Dendritic cell treated with granulocyte-macrophage colony-stimulating factor and Interleukin-4, amounts not matched to agents 40 ng/mL and 50 ng/mL, for 4 days (primary cell): Measurements from ENCODE around the gene TSSK2.
"Not testable (repeated sequence)": the region's sequence is repeated elsewhere in the genome, so short reads cannot be mapped to it uniquely, and the experiment has no call there.

ENCODE experiments used
- H3K27ac Mint-ChIP-seq: one replicate; pipeline ENCODE4 v1.8.0; 2022; ENCODE audit warnings: mild to moderate bottlenecking, mixed read lengths
- H3K27me3 Mint-ChIP-seq: one replicate; pipeline ENCODE4 v1.8.0; 2022; ENCODE audit warnings: mild to moderate bottlenecking, mixed read lengths
- H3K36me3 Mint-ChIP-seq: one replicate; pipeline ENCODE4 v1.8.0; 2022; ENCODE audit warnings: low read depth, mixed read lengths
- H3K4me1 Mint-ChIP-seq: one replicate; pipeline ENCODE4 v1.8.0; 2022; ENCODE audit warnings: low read depth, mixed read lengths
- H3K4me3 Mint-ChIP-seq: one replicate; pipeline ENCODE4 v1.8.0; 2022; ENCODE audit warnings: mild to moderate bottlenecking, moderate library complexity, mixed read lengths
- H3K9me3 Mint-ChIP-seq: one replicate; pipeline ENCODE4 v1.8.0; 2022; ENCODE audit warnings: mixed read lengths
- intact Hi-C: fragments of 100-400 bp; cut with micrococcal nuclease; formaldehyde crosslinking; loops from one replicate; pipeline ENCODE4 v1.15.0; 2022

TSSK2 gene

DNA sequence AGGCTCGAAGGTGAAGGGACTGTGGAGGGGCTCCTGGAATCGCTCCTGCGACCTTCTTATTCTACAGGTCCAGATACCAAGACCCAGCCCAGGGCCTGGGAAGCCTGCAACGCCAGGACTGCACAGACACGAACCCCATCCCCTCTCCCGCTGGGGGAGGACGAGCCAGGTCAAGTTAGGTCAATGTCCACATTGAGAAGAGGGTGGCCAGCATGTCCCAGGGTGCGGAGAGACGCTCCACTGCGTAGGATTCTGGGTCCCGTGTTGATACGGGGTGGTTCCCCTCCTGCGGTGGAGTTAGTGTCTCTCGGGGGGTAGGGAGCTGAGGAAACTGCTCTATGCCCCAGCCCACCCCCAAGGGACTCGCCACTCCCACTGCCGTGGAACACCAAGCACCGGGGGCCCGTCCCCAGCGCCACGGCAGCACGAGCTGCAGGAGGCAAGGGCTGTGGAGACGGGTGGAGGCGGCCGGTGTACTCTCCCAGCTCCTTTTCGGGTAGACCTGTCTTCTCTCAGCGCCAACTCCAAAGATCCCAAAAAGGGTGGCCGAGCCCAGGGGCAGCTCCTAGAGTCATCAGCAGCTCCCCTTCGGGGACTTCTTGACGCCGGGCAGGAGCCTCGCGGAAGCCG, 17.4 kb downstream of the TSSK2 start:
- H3K4me3 Mint-ChIP-seq, result no peak overlapping the region
- H3K36me3 Mint-ChIP-seq, result peaks cover 10% of the 10 kb centered on the region
- H3K4me1 Mint-ChIP-seq, result peaks cover 14% of the 10 kb centered on the region
- no peak overlapping the region for H3K27ac Mint-ChIP-seq
- intact Hi-C loops, result loop anchor here (10.0 kb wide), 2 partner anchors 326 to 566 kb away; partner anchors contain the start of genes CDC45, SEPTIN5 and UFD1
- H3K9me3 Mint-ChIP-seq, result no peaks in the 10 kb centered on the region
- H3K27me3 Mint-ChIP-seq, result peaks cover 68% of the 10 kb centered on the region

- intact Hi-C loops, result loop anchor here (10.0 kb wide), 2 partner anchors 326 to 566 kb away; partner anchors contain the start of genes CDC45, SEPTIN5 and UFD1
- no peak overlapping the region for H3K4me3 Mint-ChIP-seq
- H3K9me3 Mint-ChIP-seq, result no peaks in the 10 kb centered on the region
- no peak overlapping the region for H3K27ac Mint-ChIP-seq
- H3K4me1 Mint-ChIP-seq, result peaks cover 7% of the 10 kb centered on the region
- H3K27me3 Mint-ChIP-seq, result peaks cover 73% of the 10 kb centered on the region
- peaks cover 5% of the 10 kb centered on the region for H3K36me3 Mint-ChIP-seq
Observed at GRCh38 chr22:19149047-19149883, 18.2 kb downstream of the TSSK2 start.

DNA sequence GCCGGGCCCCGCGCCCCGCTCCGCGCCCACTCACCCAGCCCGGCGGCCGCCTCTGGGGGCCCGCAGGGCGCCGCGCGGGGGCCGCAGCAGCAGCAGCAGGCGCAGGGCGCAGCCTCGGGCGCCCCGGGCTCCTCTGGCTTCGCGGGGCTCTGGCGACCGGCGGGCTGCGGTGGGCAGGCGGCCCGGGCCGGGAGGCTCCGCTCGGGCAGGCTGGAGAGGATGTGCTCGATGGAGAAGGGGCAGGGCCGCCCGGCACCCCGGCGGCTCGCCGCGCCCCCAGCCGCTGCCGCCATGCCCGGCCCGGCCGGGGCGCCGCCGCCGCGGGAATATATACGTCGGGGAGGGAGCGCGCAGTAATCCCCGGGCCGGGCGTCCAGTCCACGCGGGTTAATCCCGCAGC, 18.9 kb downstream of the TSSK2 start, which contains the start of gene GSC2:
Gene GSC2, minus strand, starts transcription at position 302 of the 400 bp plus-strand sequence. Its CDS starts 9 bp downstream, at position 293.
- Mint-ChIP-seq H3K27ac (no peak within 1 kb of the TSS), H3K4me1 (peaks cover 4% of the 10 kb centered on the region), H3K27me3 (peaks cover 77% of the 10 kb centered on the region), H3K36me3 (no peaks in the 10 kb centered on the region), H3K9me3 (no peaks in the 10 kb centered on the region), H3K4me3 (no peak within 1 kb of the TSS)
- intact Hi-C loops, result loop anchor here (10.0 kb wide), 2 partner anchors 325 to 565 kb away; partner anchors contain the start of genes CDC45, SEPTIN5 and UFD1

DNA sequence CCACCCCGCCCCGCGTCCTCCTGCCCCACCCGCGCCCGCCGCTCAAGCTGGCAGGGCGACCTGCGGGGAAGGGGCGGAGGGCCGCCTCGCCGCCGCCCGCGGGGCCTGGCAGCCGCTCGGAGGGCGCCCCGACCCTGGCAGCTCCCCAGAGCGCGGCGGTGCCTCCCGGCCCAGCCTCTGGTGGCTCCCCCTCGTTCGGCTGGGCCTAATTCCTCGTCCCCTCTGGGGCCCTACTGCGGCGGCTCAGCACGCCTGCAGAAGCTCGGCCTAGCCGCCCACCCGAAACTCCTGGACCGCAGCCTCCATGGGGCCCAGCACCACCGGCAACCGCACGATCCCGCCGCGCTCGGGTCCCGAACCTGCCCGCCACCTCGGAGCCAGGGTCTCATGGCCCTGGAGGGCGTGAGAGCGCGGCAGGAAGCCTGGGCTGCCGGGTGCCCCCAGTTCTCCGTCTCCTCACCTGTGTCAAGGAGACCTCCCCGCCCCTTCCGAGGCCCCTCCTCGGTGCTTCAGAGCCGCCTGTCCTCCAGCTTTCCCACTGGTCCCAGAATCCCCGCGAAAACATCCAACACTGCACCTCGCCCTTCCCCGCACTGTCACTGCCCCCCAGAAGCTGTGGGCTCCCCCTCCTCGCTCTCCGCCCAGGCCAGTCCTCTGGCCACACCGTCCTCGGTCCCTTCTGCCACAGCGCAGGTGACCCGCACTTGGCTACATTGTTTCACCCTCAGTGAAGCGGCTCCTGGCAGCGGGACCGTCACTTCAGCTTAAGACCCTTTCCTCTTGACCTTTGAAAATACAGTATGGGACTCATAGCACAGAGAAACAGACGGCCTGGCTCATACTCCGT, 19.6 kb downstream of the TSSK2 start:
- Mint-ChIP-seq H3K27me3 (peaks cover 77% of the 10 kb centered on the region), H3K36me3 (no peaks in the 10 kb centered on the region), H3K27ac (no peak overlapping the region), H3K4me3 (no peak overlapping the region), H3K4me1 (peaks cover 4% of the 10 kb centered on the region), H3K9me3 (no peaks in the 10 kb centered on the region)
- intact Hi-C loops, result no loop called here

GRCh38 chr22:19151329-19152191, 20.5 kb downstream of the TSSK2 start:
- no peaks in the 10 kb centered on the region for H3K36me3 Mint-ChIP-seq
- intact Hi-C loops, result no loop called here
- peaks cover 4% of the 10 kb centered on the region for H3K4me1 Mint-ChIP-seq
- H3K27me3 Mint-ChIP-seq, result peaks cover 74% of the 10 kb centered on the region
- H3K4me3 Mint-ChIP-seq, result no peak overlapping the region
- no peaks in the 10 kb centered on the region for H3K9me3 Mint-ChIP-seq
- H3K27ac Mint-ChIP-seq, result no peak overlapping the region

DNA sequence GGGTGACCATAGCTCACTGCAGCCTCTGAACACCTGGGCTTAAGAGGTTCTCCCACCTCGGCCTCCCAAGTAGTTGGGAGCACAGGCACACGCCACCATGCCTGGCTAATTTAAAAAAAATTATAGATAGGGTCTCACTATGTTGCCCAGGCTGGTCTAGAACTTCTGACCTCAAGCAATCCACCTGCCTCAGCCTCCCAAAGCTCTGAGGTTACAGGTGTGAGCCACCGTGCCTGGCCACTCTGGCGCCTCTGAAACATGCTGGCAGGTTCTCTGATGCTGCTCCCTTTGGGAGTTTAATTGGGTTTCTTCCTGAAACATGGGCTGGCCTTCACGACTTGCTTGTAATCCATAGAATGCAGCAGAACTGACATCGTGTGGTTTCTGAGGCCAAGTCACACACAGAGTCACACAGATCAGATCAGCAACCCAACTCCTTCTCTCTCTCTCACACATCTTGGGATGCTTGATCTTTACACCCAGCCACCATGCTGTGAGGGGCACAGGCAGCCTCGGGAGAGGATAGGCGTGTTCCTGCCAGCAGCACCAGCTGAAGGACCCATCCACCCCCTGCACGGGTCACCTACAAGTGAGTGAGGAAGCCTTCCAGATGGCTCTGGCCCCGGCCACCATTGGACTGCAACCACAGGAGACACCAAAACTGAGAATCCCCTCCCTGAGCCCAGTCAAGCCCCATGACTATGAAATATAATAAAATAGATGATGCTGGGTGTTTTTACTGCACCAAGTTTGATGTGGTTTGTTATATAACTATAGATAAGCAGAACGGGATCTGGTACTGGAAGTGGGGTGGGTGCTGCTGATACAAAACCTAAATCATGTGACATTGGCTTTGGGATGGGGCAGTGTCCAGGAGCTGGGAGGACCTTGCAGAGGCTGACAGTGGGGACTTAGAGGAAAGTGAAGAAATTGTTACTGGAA, 22.1 kb downstream of the TSSK2 start:
- peaks cover 4% of the 10 kb centered on the region for H3K4me1 Mint-ChIP-seq
- H3K36me3 Mint-ChIP-seq, result no peaks in the 10 kb centered on the region
- peaks cover 58% of the 10 kb centered on the region for H3K27me3 Mint-ChIP-seq
- H3K9me3 Mint-ChIP-seq, result no peaks in the 10 kb centered on the region
- no peak overlapping the region for H3K4me3 Mint-ChIP-seq
- intact Hi-C loops, result no loop called here
- no peak overlapping the region for H3K27ac Mint-ChIP-seq

DNA sequence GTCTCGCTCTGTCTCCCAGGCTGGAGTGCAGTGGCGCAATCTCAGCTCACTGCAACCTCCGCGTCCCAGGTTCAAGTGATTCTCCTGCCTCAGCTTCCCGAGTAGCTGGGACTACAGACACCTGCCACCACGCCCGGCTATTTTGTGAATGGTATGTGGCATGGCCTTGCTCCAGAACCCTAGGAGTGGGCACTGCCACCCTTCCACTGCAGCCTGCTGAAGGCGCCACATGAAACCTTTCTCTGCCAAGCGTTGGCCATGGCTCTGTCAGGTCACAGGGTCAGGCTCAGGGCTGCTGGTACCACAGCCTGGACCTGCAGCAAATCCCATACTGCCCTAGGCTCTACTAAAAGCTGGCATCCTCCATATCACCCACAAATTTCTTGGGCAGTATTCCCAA, 25.0 kb downstream of the TSSK2 start:
- H3K27me3 Mint-ChIP-seq, result peaks cover 37% of the 10 kb centered on the region
- peaks cover 15% of the 10 kb centered on the region for H3K4me1 Mint-ChIP-seq
- intact Hi-C loops, H3K36me3 Mint-ChIP-seq, H3K27ac Mint-ChIP-seq, H3K9me3 Mint-ChIP-seq, H3K4me3 Mint-ChIP-seq: not testable (repeated sequence)

DNA sequence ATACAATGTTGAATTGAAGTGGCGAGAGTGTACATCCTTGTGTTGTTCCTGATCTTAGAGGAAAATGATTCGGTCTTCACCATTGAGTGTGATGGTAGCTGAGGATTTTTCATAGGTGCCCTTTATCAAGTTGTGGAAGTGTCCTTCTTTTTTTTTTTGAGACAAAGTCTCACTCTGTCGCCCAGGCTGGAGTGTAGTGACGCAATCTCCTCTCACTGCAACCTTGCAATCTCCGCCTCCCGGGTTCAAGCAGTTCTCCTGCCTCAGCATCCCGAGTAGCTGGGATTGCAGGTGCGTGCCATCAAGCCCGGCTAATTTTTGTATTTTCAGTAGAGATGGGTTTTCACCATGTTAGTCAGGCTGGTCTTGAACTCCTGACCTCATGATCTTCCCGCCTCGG, 27.5 kb downstream of the TSSK2 start:
- H3K27ac Mint-ChIP-seq, H3K4me3 Mint-ChIP-seq, H3K36me3 Mint-ChIP-seq, intact Hi-C loops, H3K9me3 Mint-ChIP-seq: not testable (repeated sequence)
- Mint-ChIP-seq H3K27me3 (peaks cover 12% of the 10 kb centered on the region), H3K4me1 (peaks cover 15% of the 10 kb centered on the region)

DNA sequence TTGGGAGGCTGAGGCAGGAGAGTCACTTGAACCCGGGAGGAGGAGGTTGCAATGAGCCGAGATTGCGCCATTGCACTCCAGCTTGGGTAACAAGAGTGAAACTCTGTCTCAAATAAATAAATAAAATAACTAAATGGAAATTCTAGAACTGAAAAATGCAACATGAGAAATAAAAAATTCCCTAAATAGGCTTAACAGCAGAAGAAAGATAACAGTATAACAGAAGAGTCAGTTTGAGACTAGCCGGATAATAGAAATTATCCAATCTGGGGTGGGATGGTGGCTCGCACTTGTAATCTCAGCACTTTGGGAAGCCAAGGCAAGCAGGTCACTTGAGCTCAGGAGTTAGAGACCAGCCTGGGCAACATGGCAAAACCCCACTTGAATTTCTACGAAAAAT, 33.3 kb downstream of the TSSK2 start:
- peaks cover 15% of the 10 kb centered on the region for H3K4me1 Mint-ChIP-seq
- no peaks in the 10 kb centered on the region for H3K9me3 Mint-ChIP-seq
- H3K4me3 Mint-ChIP-seq, result no peak overlapping the region
- intact Hi-C loops, result no loop called here
- H3K27me3 Mint-ChIP-seq, result peaks cover 41% of the 10 kb centered on the region
- H3K36me3 Mint-ChIP-seq, result no peaks in the 10 kb centered on the region
- no peak overlapping the region for H3K27ac Mint-ChIP-seq

DNA sequence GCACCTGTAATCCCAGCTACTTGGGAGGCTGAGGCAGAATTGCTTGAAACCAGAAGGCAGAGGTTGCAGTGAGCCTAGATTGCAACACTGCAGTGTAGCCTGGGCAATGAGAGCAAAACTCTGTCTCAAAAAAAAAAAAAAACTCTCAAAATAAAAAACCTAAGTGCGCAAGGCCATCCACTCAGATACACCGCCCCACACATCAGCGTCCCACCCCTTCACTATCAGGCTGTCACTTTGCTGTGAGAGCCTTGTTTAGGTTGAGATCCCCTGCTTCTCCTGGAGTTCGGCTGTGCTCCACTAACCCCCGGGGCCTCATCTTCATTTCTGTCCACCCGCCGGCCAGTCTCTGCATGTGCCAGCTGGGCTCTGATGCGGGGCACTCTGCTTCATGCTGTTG, 35.3 kb downstream of the TSSK2 start:
- peaks cover 56% of the 10 kb centered on the region for H3K27me3 Mint-ChIP-seq
- H3K4me3 Mint-ChIP-seq, result no peak overlapping the region
- intact Hi-C loops, result no loop called here
- H3K27ac Mint-ChIP-seq, result no peak overlapping the region
- H3K9me3 Mint-ChIP-seq, result no peaks in the 10 kb centered on the region
- peaks cover 27% of the 10 kb centered on the region for H3K4me1 Mint-ChIP-seq
- H3K36me3 Mint-ChIP-seq, result peaks cover 8% of the 10 kb centered on the region

- intact Hi-C loops, result no loop called here
- Mint-ChIP-seq H3K9me3 (no peaks in the 10 kb centered on the region), H3K36me3 (peaks cover 15% of the 10 kb centered on the region), H3K27me3 (peaks cover 56% of the 10 kb centered on the region), H3K27ac (no peak overlapping the region), H3K4me1 (peaks cover 31% of the 10 kb centered on the region), H3K4me3 (no peak overlapping the region)
Observed at GRCh38 chr22:19167106-19167869, 36.2 kb downstream of the TSSK2 start.
